T-helper 2 cell treated with Interferon-gamma antibody and Interleukin-4, amounts not matched to agents 5 μg/mL and 100 μg/mL, for 36 hours (primary cell): Measurements from ENCODE around the gene RICTOR.

Experiments used
- DNase-seq: peaks from one replicate; pipeline ENCODE4 v3.0.0; 2021; ENCODE audit warnings: low spot score
- H3K27ac Mint-ChIP-seq: one replicate; pipeline ENCODE4 v1.8.0; 2021; ENCODE audit warnings: mild to moderate bottlenecking, mixed read lengths
- H3K27me3 Mint-ChIP-seq: one replicate; pipeline ENCODE4 v1.8.0; 2021; ENCODE audit warnings: low read depth, mixed read lengths
- H3K36me3 Mint-ChIP-seq: one replicate; pipeline ENCODE4 v1.8.0; 2021; ENCODE audit warnings: low read depth, mixed read lengths
- H3K4me1 Mint-ChIP-seq: one replicate; pipeline ENCODE4 v1.8.0; 2021; ENCODE audit warnings: low read depth, mixed read lengths
- H3K4me3 Mint-ChIP-seq: one replicate; pipeline ENCODE4 v1.8.0; 2022; ENCODE audit warnings: mild to moderate bottlenecking, moderate library complexity, mixed read lengths
- H3K9me3 Mint-ChIP-seq: one replicate; pipeline ENCODE4 v1.8.0; 2021; ENCODE audit warnings: mixed read lengths

RICTOR gene

DNA sequence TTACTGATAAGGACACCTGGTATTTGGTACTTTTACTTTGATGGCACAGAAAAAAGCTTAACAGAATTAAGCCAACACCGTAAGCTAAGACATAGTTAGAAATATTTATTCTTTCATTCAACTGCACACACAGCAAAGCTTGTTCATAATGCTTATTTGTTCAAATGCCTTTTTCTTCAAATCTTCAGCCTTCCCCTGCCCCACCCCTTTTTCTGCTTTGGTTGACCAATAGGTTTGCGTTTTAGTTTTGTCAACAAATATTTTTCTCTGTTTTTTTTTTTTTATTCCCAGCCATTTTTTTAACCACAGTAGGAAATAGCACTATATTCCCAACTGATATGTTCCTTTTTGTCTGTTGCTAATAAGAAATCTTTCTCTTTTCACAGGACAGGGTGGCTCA is 4.9 kb upstream of the RICTOR start:
- Mint-ChIP-seq H3K4me1 (peaks cover 33% of the 10 kb centered on the region), H3K4me3 (no peak overlapping the region), H3K36me3 (no peaks in the 10 kb centered on the region), H3K27ac (no peak overlapping the region), H3K27me3 (peaks cover 18% of the 10 kb centered on the region), H3K9me3 (no peaks in the 10 kb centered on the region)
- no peak for DNase-seq

DNA sequence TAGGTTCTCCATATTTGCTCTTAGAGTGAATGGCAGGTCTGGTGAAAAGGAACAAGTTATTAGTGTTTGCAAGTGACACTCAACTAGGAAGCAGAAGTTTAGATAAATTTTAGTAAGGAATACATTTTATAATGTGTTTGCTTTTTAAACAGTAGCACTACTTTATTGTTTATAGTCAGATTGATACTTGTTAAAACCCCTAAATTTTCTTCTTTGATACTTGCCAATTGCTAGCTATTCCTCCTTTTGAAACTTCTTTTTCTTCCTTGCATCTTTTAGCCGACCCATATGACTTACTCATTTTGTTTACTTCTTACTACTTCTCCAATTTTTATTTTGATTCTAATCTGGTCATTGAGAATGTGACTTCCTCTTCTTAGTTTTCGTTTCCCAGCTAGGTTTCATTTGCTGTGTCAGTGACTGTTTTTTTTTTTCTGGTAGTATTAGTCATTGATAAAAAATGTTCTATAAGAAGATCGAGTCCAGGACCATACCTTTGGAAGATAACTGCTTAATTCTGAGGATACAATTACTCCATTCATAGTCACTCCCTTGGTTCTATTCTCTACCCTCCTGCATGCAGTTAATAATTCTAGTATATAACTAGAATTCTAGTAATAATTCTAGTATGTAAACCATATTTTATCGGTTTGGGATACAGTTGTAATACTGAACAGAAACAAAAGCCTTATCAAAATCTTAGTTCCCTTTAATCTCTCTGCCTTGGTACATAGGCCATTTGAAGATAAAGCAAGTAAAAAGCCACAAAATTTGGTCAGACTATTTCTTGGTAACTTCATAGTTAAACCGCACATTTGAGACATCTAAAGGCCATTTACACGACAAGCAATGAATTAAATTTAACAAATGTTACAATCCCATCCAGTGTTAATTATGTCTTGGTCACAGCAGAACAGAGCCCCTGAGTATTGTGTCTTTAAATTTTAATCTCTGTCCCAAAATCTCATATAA is 2.8 kb upstream of the RICTOR start:
- H3K27me3 Mint-ChIP-seq = peaks cover 18% of the 10 kb centered on the region
- peak overlapping the region; percentile 56 for H3K4me3 Mint-ChIP-seq
- peak overlapping the region; percentile 29 for H3K27ac Mint-ChIP-seq
- peaks cover 11% of the 10 kb centered on the region for H3K36me3 Mint-ChIP-seq
- no peaks in the 10 kb centered on the region for H3K9me3 Mint-ChIP-seq
- DNase-seq = no peak
- H3K4me1 Mint-ChIP-seq = peaks cover 35% of the 10 kb centered on the region

DNA sequence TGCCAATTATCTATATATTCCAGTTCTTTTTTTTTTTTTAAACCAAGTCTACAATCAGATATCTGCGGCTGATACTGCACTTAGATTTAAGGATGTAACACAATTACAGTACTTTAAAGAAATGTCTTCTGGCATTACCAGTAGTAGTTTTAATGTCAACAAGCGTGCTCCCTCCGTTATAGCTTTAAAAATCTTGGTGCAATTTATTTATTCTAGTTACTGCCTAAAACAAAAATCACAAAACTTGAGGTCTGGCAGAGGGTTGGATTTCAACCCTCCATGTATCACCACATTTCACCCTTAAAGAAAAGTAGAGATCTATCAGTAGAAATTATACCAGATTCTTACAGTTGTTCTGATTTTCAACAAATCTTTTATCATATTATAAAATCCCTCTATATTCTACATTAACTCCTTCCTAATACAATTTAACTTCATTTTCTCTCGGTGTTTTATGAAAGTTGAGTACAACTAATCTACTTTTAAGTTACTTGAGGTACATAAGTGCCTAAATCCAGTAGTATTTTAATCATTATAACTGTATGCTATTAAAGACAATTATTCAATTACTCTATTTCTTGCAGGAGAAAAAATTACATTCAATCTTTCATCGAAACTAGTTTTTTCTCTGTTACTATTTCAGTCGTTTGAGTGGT is 2.0 kb upstream of the RICTOR start:
- no peak overlapping the region for H3K27ac Mint-ChIP-seq
- DNase-seq = no peak
- H3K4me3 Mint-ChIP-seq = peak overlapping the region; percentile 56
- peaks cover 18% of the 10 kb centered on the region for H3K27me3 Mint-ChIP-seq
- peaks cover 14% of the 10 kb centered on the region for H3K36me3 Mint-ChIP-seq
- H3K4me1 Mint-ChIP-seq = peaks cover 40% of the 10 kb centered on the region
- H3K9me3 Mint-ChIP-seq = no peaks in the 10 kb centered on the region

GRCh38 chr5:39073767-39074016 is 507 bp downstream of the RICTOR start:
- H3K36me3 Mint-ChIP-seq = peaks cover 25% of the 10 kb centered on the region
- peaks cover 9% of the 10 kb centered on the region for H3K27me3 Mint-ChIP-seq
- H3K4me1 Mint-ChIP-seq = peaks cover 34% of the 10 kb centered on the region
- DNase-seq = no peak
- peak overlapping the region; percentile 96 for H3K27ac Mint-ChIP-seq
- H3K9me3 Mint-ChIP-seq = no peaks in the 10 kb centered on the region
- peak overlapping the region; percentile 96 for H3K4me3 Mint-ChIP-seq

- Mint-ChIP-seq H3K9me3 (peaks cover 4% of the 10 kb centered on the region), H3K27me3 (peaks cover 5% of the 10 kb centered on the region), H3K4me3 (peak overlapping the region; percentile 96), H3K36me3 (peaks cover 30% of the 10 kb centered on the region), H3K4me1 (peaks cover 34% of the 10 kb centered on the region), H3K27ac (peak overlapping the region; percentile 96)
- DNase-seq = peak; percentile 69
Measured at GRCh38 chr5:39072925-39073766, 1.1 kb downstream of the RICTOR start.

GRCh38 chr5:39068099-39068498 is 6.1 kb downstream of the RICTOR start:
- Mint-ChIP-seq H3K36me3 (peaks cover 59% of the 10 kb centered on the region), H3K9me3 (peaks cover 19% of the 10 kb centered on the region), H3K4me1 (peaks cover 26% of the 10 kb centered on the region), H3K27ac (no peak overlapping the region), H3K27me3 (no peaks in the 10 kb centered on the region), H3K4me3 (no peak overlapping the region)
- DNase-seq = no peak

DNA sequence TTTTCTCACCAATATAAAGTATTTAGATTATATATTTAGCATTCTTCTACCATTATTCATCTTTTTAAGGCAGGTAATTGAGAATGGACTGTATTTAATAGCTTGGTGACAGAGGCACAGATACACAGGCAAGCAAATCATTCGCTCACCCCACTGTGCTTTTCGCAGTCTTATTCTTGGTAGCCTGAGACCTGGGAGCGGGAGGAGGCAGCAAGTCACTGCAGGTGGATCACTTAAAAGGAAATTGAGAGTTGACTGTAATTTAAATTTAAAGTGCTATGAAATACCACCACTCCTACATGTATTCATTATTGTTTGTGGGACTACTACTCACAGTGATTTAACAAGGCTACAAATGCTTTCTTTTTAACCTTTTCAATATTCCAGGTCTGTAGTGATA is 9.7 kb downstream of the RICTOR start:
- H3K27ac Mint-ChIP-seq = no peak overlapping the region

DNA sequence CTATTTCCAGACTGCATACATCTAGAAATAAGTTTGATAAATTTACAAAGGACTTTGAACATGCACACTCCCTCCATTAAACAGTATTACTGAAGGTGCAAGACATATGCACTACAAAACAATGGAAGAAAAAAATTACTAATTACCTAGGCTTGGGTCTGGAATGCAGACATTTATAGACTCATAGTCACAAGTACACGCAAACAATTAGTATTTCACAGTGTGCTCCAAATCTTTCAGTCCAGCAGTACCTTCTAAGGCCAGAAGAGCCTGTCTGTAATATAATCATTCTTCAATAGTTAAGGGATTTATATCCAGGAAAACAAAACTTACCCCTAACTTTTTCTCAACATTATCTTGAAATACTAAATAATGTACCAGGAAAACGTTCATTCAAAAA is 11.2 kb downstream of the RICTOR start:
- Mint-ChIP-seq H3K27me3 (no peaks in the 10 kb centered on the region), H3K9me3 (peaks cover 14% of the 10 kb centered on the region), H3K27ac (no peak overlapping the region), H3K36me3 (peaks cover 31% of the 10 kb centered on the region), H3K4me3 (no peak overlapping the region), H3K4me1 (peaks cover 39% of the 10 kb centered on the region)
- DNase-seq = no peak

More for the DNA sequence above, 9.7 kb downstream of the RICTOR start:
- peaks cover 42% of the 10 kb centered on the region for H3K36me3 Mint-ChIP-seq
- peaks cover 19% of the 10 kb centered on the region for H3K9me3 Mint-ChIP-seq
- peaks cover 30% of the 10 kb centered on the region for H3K4me1 Mint-ChIP-seq
- no peak for DNase-seq
- H3K4me3 Mint-ChIP-seq = no peak overlapping the region
- no peaks in the 10 kb centered on the region for H3K27me3 Mint-ChIP-seq

DNA sequence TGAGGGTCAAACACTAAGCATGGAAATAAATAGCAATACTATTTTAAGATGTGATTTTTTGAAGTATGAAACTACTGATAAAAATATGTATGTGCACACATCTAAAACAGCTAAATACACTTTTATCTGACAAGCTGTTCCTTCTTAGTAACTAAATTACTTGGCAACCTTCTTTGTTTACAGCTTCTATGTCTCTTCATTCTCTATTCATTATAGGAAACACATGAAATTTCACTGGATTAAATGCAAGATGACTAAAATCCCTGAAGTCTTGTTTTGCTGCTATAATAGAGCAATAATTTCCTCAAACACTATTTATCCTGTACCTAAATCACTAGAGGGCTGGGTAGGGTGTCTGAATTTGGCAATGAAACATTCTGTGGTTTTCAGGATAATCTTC is 11.7 kb downstream of the RICTOR start:
- no peak for DNase-seq
- H3K27ac Mint-ChIP-seq = no peak overlapping the region
- peaks cover 42% of the 10 kb centered on the region for H3K4me1 Mint-ChIP-seq
- peaks cover 25% of the 10 kb centered on the region for H3K36me3 Mint-ChIP-seq
- no peaks in the 10 kb centered on the region for H3K27me3 Mint-ChIP-seq
- H3K4me3 Mint-ChIP-seq = no peak overlapping the region
- H3K9me3 Mint-ChIP-seq = peaks cover 11% of the 10 kb centered on the region

DNA sequence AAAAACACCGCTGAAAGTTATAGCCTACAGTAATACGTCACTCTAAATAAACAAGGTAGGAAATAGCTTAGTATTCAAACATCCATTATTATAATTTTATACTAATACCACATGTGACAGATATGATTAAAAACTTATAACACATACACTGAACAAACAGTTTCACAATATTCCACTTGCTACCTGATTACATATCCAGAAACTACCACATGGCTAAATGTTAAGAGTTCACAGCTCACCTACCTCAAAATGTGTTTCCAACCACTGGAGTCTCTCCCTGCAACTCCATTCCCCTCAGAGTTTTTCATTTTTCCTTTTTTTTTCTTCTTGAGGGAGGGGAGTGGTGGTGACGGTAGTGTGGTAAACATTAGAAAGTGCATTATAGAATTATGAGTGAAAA is 12.1 kb downstream of the RICTOR start:
- Mint-ChIP-seq H3K36me3 (peaks cover 21% of the 10 kb centered on the region), H3K27me3 (no peaks in the 10 kb centered on the region), H3K4me1 (peaks cover 40% of the 10 kb centered on the region), H3K9me3 (peaks cover 7% of the 10 kb centered on the region), H3K27ac (no peak overlapping the region), H3K4me3 (no peak overlapping the region)
- DNase-seq = no peak

GRCh38 chr5:39059064-39059463 is 15.1 kb downstream of the RICTOR start:
- Mint-ChIP-seq H3K4me1 (peaks cover 45% of the 10 kb centered on the region), H3K9me3 (no peaks in the 10 kb centered on the region), H3K27ac (no peak overlapping the region), H3K27me3 (no peaks in the 10 kb centered on the region), H3K4me3 (no peak overlapping the region), H3K36me3 (peaks cover 3% of the 10 kb centered on the region)
- no peak for DNase-seq

GRCh38 chr5:39058178-39058921 is 15.8 kb downstream of the RICTOR start:
- no peaks in the 10 kb centered on the region for H3K9me3 Mint-ChIP-seq
- peaks cover 3% of the 10 kb centered on the region for H3K36me3 Mint-ChIP-seq
- peak overlapping the region; percentile 44 for H3K27ac Mint-ChIP-seq
- H3K4me1 Mint-ChIP-seq = peaks cover 43% of the 10 kb centered on the region
- no peaks in the 10 kb centered on the region for H3K27me3 Mint-ChIP-seq
- peak overlapping the region; percentile 81 for H3K4me3 Mint-ChIP-seq
- DNase-seq = no peak

DNA sequence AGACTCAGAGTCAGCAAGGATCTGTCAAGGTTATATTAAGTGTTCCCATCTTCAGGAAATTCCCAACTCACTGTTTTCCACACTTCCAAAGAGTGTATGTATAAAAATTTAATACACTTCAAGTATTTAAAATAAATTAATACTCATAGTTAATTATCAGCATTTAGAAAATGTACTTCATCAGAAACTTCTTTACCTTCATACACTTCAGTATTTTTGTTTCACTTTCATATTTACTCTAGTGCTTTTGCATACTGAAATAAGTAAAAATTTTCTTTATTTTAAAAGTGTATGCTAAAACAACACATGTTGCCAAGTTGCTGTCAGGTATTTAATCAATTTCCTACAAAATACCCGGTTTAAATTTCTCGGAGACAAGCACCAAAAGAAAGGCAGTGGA is 16.5 kb downstream of the RICTOR start:
- no peaks in the 10 kb centered on the region for H3K27me3 Mint-ChIP-seq
- H3K9me3 Mint-ChIP-seq = no peaks in the 10 kb centered on the region
- H3K36me3 Mint-ChIP-seq = peaks cover 3% of the 10 kb centered on the region
- peak overlapping the region; percentile 81 for H3K4me3 Mint-ChIP-seq
- DNase-seq = no peak
- H3K27ac Mint-ChIP-seq = peak overlapping the region; percentile 44
- peaks cover 40% of the 10 kb centered on the region for H3K4me1 Mint-ChIP-seq
